HG03342 (cell line): Measurements from ENCODE around the gene CALN1.
"Not testable (repeated sequence)": the region's sequence is repeated elsewhere in the genome, so short reads cannot be mapped to it uniquely, and the experiment has no call there.

Experiments used
- ATAC-seq: cut with Tn5 transposase; IDR thresholded peaks from one replicate; pipeline ENCODE4 v1.9.1; 2021; ENCODE audit warnings: mild to moderate bottlenecking, moderate library complexity; ENCODE audit not compliant: unreplicated experiment

CALN1 gene

DNA sequence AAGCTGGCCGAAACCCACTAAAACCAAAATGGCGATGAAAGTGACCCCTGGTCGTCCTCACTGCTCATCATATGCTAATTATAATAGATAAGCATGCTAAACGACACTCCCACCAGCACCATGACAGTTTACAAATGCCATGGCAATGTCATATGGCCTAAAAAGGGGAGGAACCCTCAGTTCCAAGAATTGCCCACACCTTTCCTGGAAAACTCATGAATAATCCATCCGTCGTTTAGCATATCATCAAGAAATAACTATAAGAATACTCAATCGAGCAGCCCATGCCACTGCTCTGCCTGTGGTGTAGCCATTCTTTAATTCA lies 422.0 kb downstream of the CALN1 start:
- no peak for ATAC-seq

DNA sequence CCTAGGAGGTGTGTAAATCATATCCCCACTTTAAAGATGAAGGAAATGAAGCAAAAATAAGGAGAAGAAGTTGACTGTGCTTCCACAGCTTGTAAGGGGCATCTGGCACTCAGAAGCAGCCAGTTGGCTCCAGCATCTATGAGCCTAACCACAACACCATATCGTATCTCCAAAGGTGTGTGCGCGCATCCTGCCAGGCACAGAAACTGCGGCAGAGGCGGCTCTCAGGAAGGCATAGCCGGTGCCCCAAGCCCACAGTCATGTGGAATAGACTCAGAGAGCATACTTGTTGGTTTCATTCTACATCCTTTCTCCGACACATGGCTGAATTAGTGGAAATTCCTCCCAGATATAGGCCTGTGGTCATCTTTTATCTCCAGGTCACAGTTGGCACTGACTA lies 423.9 kb downstream of the CALN1 start:
- ATAC-seq = no peak

- no peak for ATAC-seq
Observed at GRCh38 chr7:71987200-71987767, 424.9 kb downstream of the CALN1 start.

DNA sequence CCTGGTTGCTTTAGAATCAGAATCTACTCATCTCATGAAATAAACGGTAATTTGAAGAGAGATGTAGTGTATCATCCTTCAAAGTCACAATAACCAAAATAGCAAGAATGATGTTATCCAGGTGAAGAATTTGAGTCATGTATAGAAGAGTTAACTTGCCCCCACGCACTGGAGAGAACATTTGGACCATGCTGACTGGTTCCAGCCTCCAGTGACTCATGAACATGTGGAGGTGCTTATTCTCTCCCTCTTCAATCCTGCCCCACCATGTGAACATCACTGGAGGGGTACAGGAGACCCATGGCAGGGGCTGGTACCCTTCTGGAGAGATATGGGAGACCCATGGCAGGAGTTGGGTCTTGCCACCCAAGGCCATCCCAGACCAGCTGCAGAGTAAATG lies 427.8 kb downstream of the CALN1 start:
- no peak for ATAC-seq

DNA sequence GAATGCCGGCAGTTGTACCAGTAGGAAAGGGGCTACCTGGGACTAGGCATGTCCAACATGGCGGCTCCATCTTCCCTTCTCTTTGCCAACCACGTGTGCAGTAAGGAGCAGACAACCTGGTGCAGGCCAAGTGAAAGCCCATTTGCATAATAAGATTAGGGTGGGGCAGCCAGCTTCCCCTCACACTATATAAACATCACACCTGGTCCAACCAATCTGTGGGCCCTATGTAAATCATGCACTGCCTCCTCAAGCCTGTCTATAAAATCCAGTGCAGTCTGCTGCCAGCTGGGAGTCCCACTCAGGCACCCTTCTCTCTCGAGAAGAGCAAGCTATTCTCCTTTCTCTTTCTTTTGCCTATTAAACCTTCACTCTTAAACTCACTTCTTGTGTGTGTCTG lies 429.3 kb downstream of the CALN1 start:
- ATAC-seq = no peak

DNA sequence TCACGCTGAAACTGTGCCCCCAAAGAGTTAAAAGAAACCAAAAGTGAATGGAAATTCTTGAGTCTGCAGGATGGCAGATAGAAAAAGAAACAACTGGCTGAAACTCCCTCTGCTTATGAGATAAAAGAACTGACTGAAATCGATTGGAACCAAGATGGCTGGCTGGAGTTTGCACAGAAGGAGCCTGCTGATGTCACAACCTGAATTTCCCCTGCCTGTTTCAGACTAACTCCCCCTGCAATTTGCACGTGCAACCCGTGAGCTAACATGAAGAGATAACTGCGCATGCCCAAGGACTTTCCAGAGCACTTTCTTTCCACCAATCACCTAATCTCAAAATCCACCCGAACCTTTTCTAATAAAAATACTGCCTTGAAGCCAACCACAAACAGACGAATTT lies 435.5 kb downstream of the CALN1 start:
- ATAC-seq = no peak

- ATAC-seq = no peak
Observed at GRCh38 chr7:71974611-71975010, 437.5 kb downstream of the CALN1 start.

GRCh38 chr7:71972534-71972933 lies 439.6 kb downstream of the CALN1 start:
- no peak for ATAC-seq

DNA sequence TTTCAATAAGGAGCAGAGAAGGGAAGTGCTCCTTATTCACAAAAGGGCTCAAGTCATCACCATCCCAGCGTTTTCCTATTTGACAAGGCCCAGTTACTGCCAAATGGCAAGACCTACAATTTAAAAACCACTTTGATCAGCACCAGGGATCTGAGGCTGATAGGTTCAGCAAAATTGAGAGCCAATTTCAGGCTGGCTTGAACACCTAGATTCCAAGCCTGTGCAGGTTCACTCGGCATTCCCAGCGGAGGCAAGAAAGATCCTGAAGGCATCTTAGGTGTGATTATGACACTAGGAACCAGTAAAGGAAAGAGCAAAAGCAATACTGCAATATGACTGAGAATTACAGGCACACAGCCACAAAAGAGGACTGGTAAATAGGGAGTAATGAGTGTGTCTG lies 441.4 kb downstream of the CALN1 start:
- ATAC-seq = no peak

- no peak for ATAC-seq
Observed at GRCh38 chr7:71962636-71963035, 449.5 kb downstream of the CALN1 start.

GRCh38 chr7:71961283-71961682 lies 450.9 kb downstream of the CALN1 start:
- ATAC-seq = no peak

GRCh38 chr7:71942115-71942514 lies 470.0 kb downstream of the CALN1 start:
- no peak for ATAC-seq

DNA sequence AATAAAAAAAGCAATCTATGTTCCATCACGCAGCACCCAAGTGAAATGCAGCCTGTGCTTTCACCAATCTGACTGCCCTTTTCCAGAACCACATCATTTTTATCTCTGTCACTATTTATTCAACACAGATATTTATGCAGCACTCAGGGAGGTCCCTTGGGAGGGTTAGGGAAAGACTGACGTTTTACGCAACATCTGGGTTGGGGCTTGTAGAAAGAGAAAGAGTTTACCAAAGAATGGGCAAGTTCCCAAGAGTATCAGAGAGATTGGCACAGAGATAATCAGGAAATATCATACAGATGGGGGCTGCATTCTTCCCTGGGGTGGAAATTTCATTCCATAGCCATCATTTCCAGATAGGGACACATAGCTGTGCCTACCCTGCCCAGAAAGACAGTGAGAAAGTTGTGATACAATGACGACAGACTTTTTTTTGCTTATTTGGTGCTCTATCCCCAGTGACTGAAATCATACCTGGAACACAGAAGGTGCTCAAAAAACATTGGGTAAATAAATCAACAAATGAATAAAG lies 474.2 kb downstream of the CALN1 start:
- no peak for ATAC-seq

- ATAC-seq = no peak
Observed at GRCh38 chr7:71935674-71936073, 476.5 kb downstream of the CALN1 start.

DNA sequence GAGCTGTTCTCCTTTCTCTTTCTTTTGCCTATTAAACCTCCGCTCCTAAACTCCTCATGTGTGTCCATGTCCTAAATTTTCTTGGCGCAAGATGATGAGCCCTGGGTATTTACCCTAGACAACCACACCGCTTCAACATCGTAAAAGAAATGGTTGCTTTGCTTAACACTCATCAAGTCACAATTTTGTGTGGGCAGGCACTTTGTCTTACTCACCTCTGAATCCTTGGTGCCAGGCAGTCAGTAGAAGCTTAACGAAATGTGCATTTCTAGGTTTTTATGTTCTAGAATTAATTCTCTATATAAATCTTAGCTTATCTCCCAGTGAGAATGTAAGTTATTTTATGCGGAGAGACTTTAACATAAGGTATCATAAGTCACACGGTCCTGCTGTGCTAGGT lies 478.7 kb downstream of the CALN1 start:
- no peak for ATAC-seq

GRCh38 chr7:71925663-71926062 lies 486.5 kb downstream of the CALN1 start:
- no peak for ATAC-seq

GRCh38 chr7:71914204-71914603 lies 497.9 kb downstream of the CALN1 start:
- not testable (repeated sequence) for ATAC-seq

GRCh38 chr7:71912476-71912875 lies 499.7 kb downstream of the CALN1 start:
- ATAC-seq = no peak

DNA sequence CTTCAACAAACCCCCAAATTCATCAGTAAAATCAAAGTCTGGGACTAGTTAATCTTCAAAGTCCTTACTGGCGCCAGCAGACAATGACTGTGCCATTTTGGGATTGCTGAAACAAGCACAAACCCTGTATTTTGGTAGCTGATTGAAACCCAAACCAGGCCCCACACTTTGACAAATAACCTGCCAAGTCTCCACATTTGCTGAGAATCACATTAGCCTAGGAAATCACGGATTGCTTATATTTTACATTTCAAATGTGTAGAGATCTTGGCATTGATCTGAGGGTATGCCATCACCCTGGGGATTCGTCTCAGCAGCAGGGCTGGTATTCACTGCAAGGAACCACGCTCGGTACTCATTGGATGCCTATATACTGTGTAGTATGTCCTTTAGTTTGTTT lies 501.1 kb downstream of the CALN1 start:
- no peak for ATAC-seq

- no peak for ATAC-seq
Observed at GRCh38 chr7:71905821-71906220, 506.3 kb downstream of the CALN1 start.

DNA sequence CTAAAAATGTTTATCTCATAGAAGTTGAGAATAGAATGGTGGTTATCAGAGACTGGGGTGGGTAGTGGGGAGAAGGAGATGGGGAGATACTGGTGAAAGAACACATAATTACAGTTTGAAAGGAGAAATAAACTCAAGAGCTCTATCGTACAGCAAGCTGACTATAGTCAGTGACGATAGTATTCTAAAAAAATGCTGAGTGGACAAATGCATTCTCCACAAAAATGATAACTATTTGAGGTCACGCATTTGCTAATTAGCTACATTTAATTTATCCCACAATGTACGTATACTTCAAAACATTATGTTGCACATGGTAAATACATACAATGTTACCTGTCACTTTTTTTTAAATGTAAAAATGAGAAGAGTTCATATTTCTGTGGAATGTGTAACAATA lies 507.7 kb downstream of the CALN1 start:
- no peak for ATAC-seq

DNA sequence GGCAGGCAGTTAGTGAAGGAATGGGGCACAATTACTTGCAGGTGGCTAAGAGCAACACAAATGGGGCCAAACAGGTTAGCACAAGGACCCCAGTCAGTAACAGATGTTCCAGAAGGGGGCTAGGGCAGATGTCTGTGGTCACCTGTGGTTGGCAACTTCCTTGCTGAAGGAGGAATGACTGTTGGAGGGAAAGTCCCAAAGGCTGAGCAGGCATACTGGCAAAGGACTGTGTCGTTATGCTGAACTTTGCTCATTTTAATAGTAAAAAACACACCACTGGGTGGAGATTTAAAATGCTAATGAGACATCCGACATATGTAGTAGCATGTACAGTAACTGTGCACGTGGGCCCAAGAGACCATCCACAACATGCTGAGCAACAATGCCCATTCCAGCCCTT lies 511.6 kb downstream of the CALN1 start:
- no peak for ATAC-seq

GRCh38 chr7:71896535-71896934 lies 515.6 kb downstream of the CALN1 start:
- ATAC-seq = no peak

- no peak for ATAC-seq
Observed at GRCh38 chr7:71886046-71886445, 526.1 kb downstream of the CALN1 start.
